Measurements from ENCODE around the gene CIITA. TPM values are rescaled to one million over a fixed set of nuclear protein-coding genes. Genes with fewer than 3 reads are reported as not detected.

CIITA gene
- total RNA-seq, 1 experiment from 2014 or later, result 22.4 TPM

DNA sequence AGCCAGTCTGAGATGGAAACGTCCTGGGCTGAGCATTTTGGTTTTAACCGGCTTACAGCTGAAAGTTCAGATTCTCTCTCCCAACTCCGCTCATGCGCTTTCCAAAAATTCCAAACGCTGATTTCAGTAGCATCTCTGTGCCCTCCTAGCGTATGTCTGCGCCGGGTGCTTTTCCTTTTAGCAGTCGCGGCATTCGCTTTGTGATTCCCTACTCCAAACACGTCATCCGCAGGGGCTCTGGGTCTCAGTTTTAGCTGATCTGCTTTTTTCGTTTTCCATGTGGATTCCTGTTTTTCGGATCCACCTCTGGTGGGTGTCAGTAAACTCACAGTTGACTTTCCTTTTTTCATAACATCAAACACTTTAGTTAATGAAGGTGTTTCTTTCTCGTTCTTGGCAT is 36.3 kb upstream of the CIITA start:
- BruUV-seq (replicated peaks), result no TSS peak
- no peaks in the 10 kb centered on the region for H3K36me3 Mint-ChIP-seq (ENCODE audit: insufficient read depth, unreplicated experiment)

DNA sequence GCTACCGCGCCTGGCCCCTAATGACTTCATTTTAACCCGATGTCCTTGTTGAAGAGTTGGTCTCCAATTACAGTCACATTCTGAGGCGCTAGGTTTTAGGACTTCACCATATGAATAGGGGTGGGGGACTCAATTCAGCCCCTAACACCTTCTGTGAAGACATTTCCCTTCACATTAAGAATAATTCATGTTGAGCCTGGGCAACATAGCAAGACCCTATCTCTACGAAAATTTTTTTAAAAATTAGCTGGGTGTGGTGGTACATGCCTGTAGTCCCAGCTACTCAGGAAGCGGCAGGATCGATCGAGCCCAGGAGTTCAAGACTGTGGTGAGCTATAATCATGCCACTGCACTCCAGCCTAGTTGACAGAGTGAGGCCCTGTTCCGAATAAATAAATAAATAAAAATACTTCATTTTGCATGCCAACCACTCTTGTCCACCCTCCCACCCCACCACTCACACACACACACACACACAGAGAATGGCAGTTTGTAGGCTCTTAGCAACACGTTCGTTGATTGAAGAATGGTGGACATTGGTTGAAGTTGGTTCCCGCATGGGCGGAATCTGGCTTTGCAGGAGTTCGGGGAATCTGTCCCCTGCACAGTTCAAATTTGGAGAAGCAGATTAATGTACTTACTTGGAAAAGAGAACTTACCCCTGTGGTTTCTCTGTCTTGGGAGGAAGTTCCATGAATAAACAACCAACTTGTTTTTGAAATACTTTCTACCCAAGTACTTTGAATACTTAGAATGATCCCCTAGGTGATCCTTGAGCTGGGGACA is 30.6 kb upstream of the CIITA start:
- BruUV-seq (replicated peaks), result no TSS peak
- H3K4me1 Mint-ChIP-seq (ENCODE audit: low read depth, unreplicated experiment), result no peaks in the 10 kb centered on the region
- no peak overlapping the region for H3K27ac Mint-ChIP-seq (ENCODE audit: unreplicated experiment)
- H3K9me3 Mint-ChIP-seq (ENCODE audit: low read depth, unreplicated experiment), result no peaks in the 10 kb centered on the region
- TF ChIP-seq, protein P1, sequence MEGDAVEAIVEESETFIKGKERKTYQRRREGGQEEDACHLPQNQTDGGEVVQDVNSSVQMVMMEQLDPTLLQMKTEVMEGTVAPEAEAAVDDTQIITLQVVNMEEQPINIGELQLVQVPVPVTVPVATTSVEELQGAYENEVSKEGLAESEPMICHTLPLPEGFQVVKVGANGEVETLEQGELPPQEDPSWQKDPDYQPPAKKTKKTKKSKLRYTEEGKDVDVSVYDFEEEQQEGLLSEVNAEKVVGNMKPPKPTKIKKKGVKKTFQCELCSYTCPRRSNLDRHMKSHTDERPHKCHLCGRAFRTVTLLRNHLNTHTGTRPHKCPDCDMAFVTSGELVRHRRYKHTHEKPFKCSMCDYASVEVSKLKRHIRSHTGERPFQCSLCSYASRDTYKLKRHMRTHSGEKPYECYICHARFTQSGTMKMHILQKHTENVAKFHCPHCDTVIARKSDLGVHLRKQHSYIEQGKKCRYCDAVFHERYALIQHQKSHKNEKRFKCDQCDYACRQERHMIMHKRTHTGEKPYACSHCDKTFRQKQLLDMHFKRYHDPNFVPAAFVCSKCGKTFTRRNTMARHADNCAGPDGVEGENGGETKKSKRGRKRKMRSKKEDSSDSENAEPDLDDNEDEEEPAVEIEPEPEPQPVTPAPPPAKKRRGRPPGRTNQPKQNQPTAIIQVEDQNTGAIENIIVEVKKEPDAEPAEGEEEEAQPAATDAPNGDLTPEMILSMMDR (IDR thresholded peaks at IDR 0.05; ENCODE audit: unreplicated experiment), result no peak
- CTCF ChIA-PET, result interaction anchor here (0.6 kb wide), 1 partner anchor 66 kb away, joined by 3 read pairs; no protein-coding TSS in a partner anchor
- peaks cover 12% of the 10 kb centered on the region for H3K27me3 Mint-ChIP-seq (ENCODE audit: unreplicated experiment)
- intact Hi-C loops (cut with micrococcal nuclease; ENCODE audit: unreplicated experiment), result no loop called here
- H3K4me3 Mint-ChIP-seq (ENCODE audit: low read depth, unreplicated experiment), result no peak overlapping the region
- DNase-seq, result no peak
- no peaks in the 10 kb centered on the region for H3K36me3 Mint-ChIP-seq (ENCODE audit: insufficient read depth, unreplicated experiment)

More for the DNA sequence above, 36.3 kb upstream of the CIITA start:
- TF ChIP-seq, protein P1 (IDR thresholded peaks at IDR 0.05; ENCODE audit: unreplicated experiment), result no peak
- Mint-ChIP-seq H3K9me3 (ENCODE audit: low read depth, unreplicated experiment) (no peaks in the 10 kb centered on the region), H3K27me3 (ENCODE audit: unreplicated experiment) (peaks cover 15% of the 10 kb centered on the region), H3K4me3 (ENCODE audit: low read depth, unreplicated experiment) (no peak overlapping the region), H3K27ac (ENCODE audit: unreplicated experiment) (no peak overlapping the region), H3K4me1 (ENCODE audit: low read depth, unreplicated experiment) (no peaks in the 10 kb centered on the region)
- intact Hi-C loops (cut with micrococcal nuclease; ENCODE audit: unreplicated experiment), result no loop called here
- no peak for DNase-seq
- CTCF ChIA-PET, result no interaction called here

DNA sequence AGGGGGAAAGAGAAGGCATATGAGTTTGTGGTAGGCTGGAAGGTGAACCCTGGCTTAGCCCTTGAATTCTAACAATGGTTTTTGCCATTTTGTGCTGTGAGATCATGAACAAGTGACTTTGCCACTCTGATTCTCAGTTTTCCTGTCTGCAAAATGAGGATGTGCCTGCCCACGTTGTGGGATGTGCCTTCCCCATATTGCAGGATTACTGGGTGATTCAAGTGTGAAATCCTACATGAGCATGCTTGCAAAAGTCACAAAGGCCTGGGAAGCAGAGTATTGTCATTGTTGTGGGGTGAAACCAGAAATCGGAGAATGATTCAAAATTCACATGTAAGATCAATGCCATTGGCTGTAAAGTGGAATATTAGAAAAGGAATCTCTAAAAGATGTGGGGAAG is 29.8 kb upstream of the CIITA start:
- CTCF ChIA-PET, result no interaction called here
- no peak overlapping the region for H3K27ac Mint-ChIP-seq (ENCODE audit: unreplicated experiment)
- no peaks in the 10 kb centered on the region for H3K4me1 Mint-ChIP-seq (ENCODE audit: low read depth, unreplicated experiment)
- H3K4me3 Mint-ChIP-seq (ENCODE audit: low read depth, unreplicated experiment), result no peak overlapping the region
- H3K36me3 Mint-ChIP-seq (ENCODE audit: insufficient read depth, unreplicated experiment), result no peaks in the 10 kb centered on the region
- TF ChIP-seq, protein P1 (IDR thresholded peaks at IDR 0.05; ENCODE audit: unreplicated experiment), result no peak
- no peaks in the 10 kb centered on the region for H3K9me3 Mint-ChIP-seq (ENCODE audit: low read depth, unreplicated experiment)
- BruUV-seq (replicated peaks), result no TSS peak
- intact Hi-C loops (cut with micrococcal nuclease; ENCODE audit: unreplicated experiment), result no loop called here
- H3K27me3 Mint-ChIP-seq (ENCODE audit: unreplicated experiment), result peaks cover 9% of the 10 kb centered on the region
- no peak for DNase-seq

- no peak overlapping the region for H3K4me3 Mint-ChIP-seq (ENCODE audit: low read depth, unreplicated experiment)
- H3K9me3 Mint-ChIP-seq (ENCODE audit: low read depth, unreplicated experiment), result peaks cover 5% of the 10 kb centered on the region
- BruUV-seq (replicated peaks), result no TSS peak
- H3K27me3 Mint-ChIP-seq (ENCODE audit: unreplicated experiment), result peaks cover 9% of the 10 kb centered on the region
- no peak overlapping the region for H3K27ac Mint-ChIP-seq (ENCODE audit: unreplicated experiment)
- peaks cover 10% of the 10 kb centered on the region for H3K4me1 Mint-ChIP-seq (ENCODE audit: low read depth, unreplicated experiment)
- DNase-seq, result no peak
- H3K36me3 Mint-ChIP-seq (ENCODE audit: insufficient read depth, unreplicated experiment), result no peaks in the 10 kb centered on the region
- TF ChIP-seq, protein P1 (IDR thresholded peaks at IDR 0.05; ENCODE audit: unreplicated experiment), result no peak
- intact Hi-C loops (cut with micrococcal nuclease; ENCODE audit: unreplicated experiment), result no loop called here
- CTCF ChIA-PET, result no interaction called here
These were observed 27.1 kb upstream of the CIITA start for GRCh38 chr16:10849736-10850477.

Data from Calu3 (cell line).